Fibroblast of peridontal ligament (primary cell): ENCODE results near the gene NLRC3.

ENCODE experiments used
- DNase-seq: peaks from one replicate; pipeline ENCODE4 v3.0.0-alpha.2; 2010; ENCODE audit errors: extremely low read depth

Gene NLRC3

GRCh38 chr16:3580251-3580651 lies 3.0 kb upstream of the NLRC3 start:
- no peak for DNase-seq

DNA sequence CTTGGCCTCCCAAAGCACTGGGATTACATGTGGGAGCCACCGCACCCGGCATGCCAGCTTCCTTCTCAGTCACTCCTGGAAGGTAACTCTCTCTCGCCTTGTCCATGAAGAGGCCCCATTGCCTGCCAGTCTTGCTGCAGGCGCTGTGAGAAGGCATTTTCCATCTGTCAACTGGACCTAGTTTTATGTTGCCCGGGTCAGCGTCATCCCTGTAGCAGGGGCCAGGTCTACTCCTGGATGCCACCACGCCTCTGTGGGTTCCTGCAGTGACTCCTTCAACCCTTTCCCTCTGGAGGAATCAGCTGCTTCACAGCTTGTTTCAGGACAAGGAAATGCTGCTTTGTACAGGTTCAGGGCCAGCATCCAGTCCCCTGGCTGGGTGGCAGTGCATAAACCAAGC lies 2.6 kb upstream of the NLRC3 start:
- no peak for DNase-seq

DNA sequence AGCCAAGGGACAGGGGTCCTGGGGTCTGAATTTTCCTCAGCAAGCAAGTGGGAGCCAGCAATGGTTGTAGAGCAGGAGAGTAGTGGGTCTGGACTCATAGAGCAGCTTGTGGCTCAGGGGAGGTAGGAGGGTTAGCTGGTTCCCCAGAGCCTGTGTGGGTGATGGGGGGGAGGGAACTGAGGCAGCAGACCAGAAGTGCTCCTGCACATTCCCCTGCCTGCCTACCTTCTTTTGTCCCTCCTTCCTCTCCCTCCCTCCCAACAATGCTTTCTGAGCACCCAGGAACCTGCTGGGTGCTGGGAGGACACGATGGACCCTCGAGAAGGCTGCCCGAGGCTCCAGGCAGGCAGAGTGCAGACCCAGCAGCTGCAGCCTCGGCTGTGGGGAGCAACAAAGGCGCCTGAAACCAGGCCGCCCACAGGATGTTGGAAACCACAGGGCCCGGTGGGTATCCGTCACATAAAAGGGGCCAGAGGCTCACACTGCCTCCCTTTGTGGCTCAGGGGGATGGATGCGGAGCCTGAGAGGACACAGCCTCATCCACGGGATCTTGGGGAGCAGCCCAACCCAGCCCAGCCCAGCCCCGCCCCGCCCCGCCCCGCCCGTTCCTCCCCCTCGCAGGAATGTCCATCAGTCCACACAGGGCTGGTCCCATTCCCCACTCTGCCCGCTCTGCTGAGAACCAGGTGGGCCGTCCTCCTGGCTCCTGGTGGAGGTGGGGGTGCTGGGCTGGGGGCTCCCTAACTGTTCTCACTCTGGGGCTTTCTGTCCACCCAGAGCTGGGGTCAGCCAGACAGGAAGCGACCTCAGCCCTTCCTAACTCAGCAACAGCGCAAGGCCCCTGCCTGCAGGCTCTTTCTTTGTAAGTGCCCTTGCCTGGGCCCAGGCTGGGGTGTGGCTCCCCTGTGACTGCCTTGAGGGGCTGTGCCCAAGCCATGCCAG lies 1.7 kb upstream of the NLRC3 start:
- DNase-seq: no peak

DNA sequence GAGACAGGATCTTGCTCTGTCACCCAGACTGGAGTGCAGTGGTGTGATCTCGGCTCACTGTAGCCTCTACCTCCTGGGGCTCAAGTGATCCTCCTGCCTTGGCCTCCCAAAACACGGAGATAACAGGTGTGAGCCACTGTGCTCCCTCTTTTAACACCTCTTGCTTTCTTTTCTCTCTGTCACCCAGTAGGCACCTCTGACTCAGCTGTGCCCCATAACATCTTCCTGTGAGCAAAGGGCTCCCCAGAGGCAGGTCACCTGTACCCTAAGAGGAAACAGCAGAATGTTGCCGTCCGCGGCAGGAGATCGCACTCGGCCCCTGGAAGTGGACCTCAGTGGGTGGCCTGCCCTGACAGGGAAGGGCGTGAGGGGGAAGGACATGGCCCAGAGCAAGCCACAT lies 918 bp upstream of the NLRC3 start:
- no peak for DNase-seq

GRCh38 chr16:3576211-3576610 lies 992 bp downstream of the NLRC3 start:
- DNase-seq: no peak

GRCh38 chr16:3575491-3575890 lies 1.7 kb downstream of the NLRC3 start:
- DNase-seq: no peak

- no peak for DNase-seq
These were observed 3.0 kb downstream of the NLRC3 start for GRCh38 chr16:3574195-3574594.

DNA sequence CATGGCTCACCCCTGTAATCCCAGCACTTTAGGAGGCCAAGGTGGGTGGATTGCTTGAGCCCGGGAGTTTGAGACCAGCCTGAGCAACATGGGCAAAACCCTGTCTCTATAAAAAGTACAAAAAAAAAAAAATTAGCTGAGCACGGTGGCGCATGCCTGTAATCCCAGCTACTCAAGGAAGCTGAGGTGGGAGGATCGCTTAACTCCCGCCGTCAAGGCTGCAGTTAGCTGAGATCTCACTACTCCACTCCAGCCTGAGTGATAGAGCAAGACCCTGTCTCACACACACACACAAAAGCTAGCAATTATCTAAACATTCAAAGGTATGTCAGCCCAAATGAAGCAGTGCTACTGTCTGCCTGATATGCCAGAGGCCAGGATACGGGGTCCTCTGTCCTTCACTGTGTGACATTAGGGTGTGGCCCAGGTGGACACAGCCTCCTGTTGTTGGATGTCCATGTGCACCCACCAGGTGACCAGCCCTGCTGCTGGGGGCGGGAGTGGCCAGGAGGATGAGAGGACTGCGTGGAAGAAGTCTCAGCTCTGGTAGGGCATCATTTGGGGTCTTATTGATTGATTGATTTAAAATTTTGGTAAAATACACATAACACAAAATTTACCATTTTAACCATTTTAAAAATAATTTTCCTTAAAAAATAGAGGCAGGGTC lies 3.9 kb downstream of the NLRC3 start:
- no peak for DNase-seq

- no peak for DNase-seq
These were observed 6.7 kb downstream of the NLRC3 start for GRCh38 chr16:3570420-3571062.

DNA sequence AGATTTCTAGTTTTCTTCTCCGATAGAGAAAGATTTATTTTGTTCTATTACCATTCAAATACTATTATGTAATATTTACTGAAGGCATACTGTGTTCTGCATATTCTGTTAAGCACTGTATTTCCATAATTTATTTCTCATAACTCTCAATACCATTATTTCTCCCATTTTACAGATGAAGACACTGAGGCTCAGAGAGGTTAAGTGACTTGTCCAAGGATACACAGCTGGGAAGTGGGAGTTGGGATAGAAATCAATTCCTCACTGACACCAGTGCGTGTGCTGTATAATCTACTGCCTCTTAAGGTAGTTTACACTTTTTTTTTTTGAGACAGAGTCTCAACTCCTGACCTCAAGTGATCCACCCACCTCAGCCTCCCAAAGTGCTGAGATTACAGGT lies 7.4 kb downstream of the NLRC3 start:
- no peak for DNase-seq

GRCh38 chr16:3566990-3567389 lies 10.2 kb downstream of the NLRC3 start:
- no peak for DNase-seq

GRCh38 chr16:3564889-3565141 lies 12.4 kb downstream of the NLRC3 start:
- no peak for DNase-seq

DNA sequence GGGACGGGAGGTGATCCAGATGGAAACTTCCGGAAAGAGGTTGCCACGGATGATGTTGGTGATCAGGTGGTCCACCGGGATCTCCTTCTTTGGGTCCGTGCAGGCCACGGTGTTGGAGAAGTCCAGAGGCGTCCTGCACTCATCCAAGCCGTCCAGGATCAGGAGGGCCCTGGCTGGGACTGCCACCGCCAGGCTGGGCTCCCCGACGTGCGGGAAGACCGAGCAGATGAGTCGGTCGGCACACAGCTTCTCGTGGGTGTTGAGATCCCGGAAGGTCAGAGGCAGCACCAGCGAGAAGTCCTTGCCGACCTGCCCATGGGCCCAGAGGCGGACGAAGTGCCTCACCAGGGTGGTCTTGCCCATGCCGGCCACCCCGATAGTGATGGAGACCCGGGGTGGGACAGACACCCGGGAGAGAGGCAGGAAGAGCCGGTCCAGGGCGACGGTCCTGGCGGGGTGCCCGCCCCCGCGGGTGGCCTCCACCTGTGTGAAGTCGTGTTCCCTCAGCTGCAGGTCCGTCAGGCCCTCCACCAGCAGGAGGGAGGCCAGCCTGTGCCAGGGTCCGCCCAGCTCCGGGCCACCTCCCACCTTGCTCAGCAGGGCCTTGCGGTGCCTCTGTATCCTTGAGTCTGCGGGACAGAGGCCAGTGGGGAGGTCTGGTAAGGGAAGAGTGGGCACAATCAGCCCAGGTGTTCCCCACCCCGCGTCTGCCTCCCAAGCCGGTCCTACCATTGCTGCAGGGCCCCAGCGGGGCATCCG lies 12.9 kb downstream of the NLRC3 start:
- DNase-seq: no peak

- no peak for DNase-seq
These were observed 14.2 kb downstream of the NLRC3 start for GRCh38 chr16:3562914-3563480.

- no peak for DNase-seq
These were observed 15.6 kb downstream of the NLRC3 start for GRCh38 chr16:3561626-3562025.

DNA sequence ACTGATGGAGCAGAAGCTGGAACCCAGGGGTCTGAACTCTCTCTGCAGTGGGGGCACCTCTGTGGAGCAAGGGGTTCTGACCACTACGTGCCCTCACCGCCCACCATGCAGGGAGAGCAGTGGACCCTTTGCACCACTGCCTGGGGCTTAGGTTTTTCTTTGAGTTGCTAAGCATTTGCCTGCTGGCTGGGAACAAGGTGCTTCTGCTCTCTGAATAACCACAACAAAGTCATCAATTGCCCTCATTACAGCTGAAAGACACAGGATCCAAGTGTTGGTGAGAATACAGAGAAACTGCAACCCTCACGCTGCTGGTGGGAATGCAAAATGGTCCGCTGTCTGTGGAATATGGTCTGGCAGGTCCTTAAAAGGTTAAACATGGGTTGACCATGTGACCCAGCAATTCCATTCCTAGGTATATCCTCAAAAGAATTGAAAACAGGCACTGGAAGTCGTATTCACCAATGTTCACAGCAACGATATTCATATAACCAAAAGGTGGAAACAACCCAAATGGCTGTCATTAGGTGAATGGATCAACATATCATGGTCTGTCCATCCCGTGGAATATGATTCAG lies 22.8 kb downstream of the NLRC3 start:
- DNase-seq: no peak

DNA sequence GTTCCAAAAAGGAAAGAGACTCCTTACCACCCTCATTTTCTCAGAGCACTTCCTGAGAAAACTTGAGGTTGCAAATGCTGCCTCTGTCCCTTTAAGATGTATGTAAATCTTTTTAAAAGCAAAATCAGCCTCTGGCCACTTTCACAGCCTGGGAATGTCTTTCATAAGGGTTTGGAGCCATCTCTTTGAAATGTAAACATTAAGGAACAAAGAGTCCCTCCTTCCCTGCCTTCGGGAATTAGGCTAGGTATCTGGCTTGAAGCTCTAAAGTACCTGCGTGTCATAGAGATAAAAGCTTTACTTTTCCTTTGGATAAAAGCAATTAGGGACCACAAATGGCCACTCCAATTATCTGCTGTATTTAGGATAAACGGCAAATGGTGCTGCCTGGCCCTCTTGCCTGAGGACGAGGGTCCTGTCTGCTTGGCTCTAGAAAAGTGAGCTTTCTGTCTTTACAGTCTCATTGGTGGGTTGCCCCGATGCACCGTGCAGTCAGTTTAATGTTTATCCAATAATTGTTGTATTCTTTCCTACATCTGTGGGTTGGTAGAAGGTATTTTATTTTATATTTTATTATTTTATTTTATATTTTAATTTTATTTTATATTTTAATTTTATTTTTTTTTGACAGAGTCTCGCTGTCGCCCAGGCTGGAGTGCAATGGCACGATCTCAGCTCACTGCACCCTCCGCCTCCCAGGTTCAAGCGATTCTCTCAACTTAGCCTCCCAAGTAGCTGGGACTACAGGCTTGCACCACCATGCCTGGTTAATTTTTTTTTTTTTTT lies 23.9 kb downstream of the NLRC3 start:
- no peak for DNase-seq

GRCh38 chr16:3550851-3551847 lies 26.1 kb downstream of the NLRC3 start:
- no peak for DNase-seq

- no peak for DNase-seq
These were observed 27.3 kb downstream of the NLRC3 start for GRCh38 chr16:3549906-3550305.

DNA sequence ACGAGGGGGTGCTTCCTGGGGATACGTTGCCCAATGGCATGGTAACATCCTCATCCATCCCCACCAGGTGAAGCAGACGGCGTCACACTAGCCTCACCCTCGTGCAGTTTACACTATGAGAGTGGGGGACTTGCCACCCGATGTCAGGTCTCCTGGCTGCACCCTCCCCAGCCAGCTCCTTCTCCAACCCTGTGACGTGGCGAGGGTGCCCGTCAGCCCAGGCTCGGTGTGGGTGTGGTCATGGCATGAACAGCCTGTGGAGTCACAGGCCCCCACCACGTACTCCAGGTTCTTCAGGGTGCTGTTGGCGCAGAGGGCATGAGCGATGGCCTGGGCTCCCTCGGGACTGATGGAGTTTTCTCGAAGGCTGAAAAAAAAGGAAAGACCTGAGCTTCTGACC lies 28.3 kb downstream of the NLRC3 start:
- DNase-seq: no peak
